Measurements from ENCODE around the gene EIF4B. TPM values are rescaled to one million over a fixed set of nuclear protein-coding genes. Genes with fewer than 3 reads are reported as not detected.
A peak's percentile ranks its signal among the peaks of the same experiment; 100 is the strongest.
"Not testable (repeated sequence)": the region's sequence is repeated elsewhere in the genome, so short reads cannot be mapped to it uniquely, and the experiment has no call there.

EIF4B gene
- total RNA-seq, 3 donors from 2014 or later (not counting 1 experiment from before 2014, with no cell fraction given), result 505 to 537 (median 518) TPM

DNA sequence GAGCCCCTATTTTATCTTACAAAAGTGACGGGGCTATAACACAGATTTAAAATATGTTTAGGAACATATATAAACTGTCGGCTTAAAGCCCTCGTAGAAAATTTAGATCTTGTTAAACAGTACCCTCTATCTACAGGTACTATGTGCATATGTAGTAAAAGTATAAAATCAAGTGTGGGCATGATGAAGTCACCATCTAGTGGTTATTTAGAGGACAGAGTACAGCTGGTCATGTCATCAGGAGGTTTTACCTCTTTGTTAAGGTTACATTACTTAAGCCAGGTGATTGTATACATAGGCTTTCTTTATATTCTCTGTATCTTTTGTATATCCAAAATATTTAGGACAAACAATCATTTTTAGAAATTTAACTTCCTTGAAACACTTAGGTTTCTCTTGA, 25.4 kb downstream of the EIF4B start:
- Histone ChIP-seq H3K4me1 (ENCODE audit: control insufficient read depth, insufficient read depth, low read length) (no peaks in the 10 kb centered on the region), H3K4me3 (ENCODE audit: low read length) (no peak overlapping the region), H3K36me3 (ENCODE audit: control insufficient read depth, insufficient read depth, low read length) (peaks cover 74% of the 10 kb centered on the region), H3K9me3 (ENCODE audit: control insufficient read depth, insufficient read depth, low read length) (no peaks in the 10 kb centered on the region), H3K27me3 (ENCODE audit: control insufficient read depth, insufficient read depth, low read length) (no peaks in the 10 kb centered on the region), H3K27ac (ENCODE audit: low read length) (no peak overlapping the region)
- no peak overlapping the region for H3K27ac Mint-ChIP-seq
- H3K36me3 Mint-ChIP-seq, result peaks cover 18% of the 10 kb centered on the region
- peaks cover 5 to 11% of the 10 kb centered on the region in 2 donors for H3K4me1 Mint-ChIP-seq
- TF ChIP-seq, protein P1, sequence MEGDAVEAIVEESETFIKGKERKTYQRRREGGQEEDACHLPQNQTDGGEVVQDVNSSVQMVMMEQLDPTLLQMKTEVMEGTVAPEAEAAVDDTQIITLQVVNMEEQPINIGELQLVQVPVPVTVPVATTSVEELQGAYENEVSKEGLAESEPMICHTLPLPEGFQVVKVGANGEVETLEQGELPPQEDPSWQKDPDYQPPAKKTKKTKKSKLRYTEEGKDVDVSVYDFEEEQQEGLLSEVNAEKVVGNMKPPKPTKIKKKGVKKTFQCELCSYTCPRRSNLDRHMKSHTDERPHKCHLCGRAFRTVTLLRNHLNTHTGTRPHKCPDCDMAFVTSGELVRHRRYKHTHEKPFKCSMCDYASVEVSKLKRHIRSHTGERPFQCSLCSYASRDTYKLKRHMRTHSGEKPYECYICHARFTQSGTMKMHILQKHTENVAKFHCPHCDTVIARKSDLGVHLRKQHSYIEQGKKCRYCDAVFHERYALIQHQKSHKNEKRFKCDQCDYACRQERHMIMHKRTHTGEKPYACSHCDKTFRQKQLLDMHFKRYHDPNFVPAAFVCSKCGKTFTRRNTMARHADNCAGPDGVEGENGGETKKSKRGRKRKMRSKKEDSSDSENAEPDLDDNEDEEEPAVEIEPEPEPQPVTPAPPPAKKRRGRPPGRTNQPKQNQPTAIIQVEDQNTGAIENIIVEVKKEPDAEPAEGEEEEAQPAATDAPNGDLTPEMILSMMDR (IDR thresholded peaks at IDR 0.05), result no peak
- no CpG with 5 or more reads among the region's 3 CpGs for WGBS (ENCODE audit: insufficient coverage)
- no peak for DNase-seq
- intact Hi-C loops (cut with micrococcal nuclease), result no loop called here
- no peaks in the 10 kb centered on the region for H3K9me3 Mint-ChIP-seq
- no peak for ATAC-seq
- H3K27me3 Mint-ChIP-seq (ENCODE audit: low read depth in 2 of 2), result no peaks in the 10 kb centered on the region
- no peak overlapping the region for H3K4me3 Mint-ChIP-seq

- H3K4me3 ChIP-seq (ENCODE audit: low read length); H3K4me1 ChIP-seq (ENCODE audit: control insufficient read depth, insufficient read depth, low read length); H3K9me3 ChIP-seq (ENCODE audit: control insufficient read depth, insufficient read depth, low read length); DNase-seq; intact Hi-C loops (cut with micrococcal nuclease); H3K27me3 ChIP-seq (ENCODE audit: control insufficient read depth, insufficient read depth, low read length); H3K4me3 Mint-ChIP-seq; H3K27ac ChIP-seq (ENCODE audit: low read length); H3K9me3 Mint-ChIP-seq; H3K27me3 Mint-ChIP-seq (ENCODE audit: low read depth in 2 of 2); ATAC-seq: not testable (repeated sequence)
- H3K27ac Mint-ChIP-seq, result peak overlapping the region in 1 of 2 donors; percentile 14
- peaks cover 76% of the 10 kb centered on the region for H3K36me3 ChIP-seq (ENCODE audit: control insufficient read depth, insufficient read depth, low read length)
- 90% methylated on average over 10 of the region's 10 CpGs for WGBS (ENCODE audit: insufficient coverage)
- H3K4me1 Mint-ChIP-seq, result peaks cover 4 to 19% of the 10 kb centered on the region in 2 donors
- H3K36me3 Mint-ChIP-seq, result peaks cover 12% of the 10 kb centered on the region
These were observed 27.6 kb downstream of the EIF4B start for GRCh38 chr12:53033832-53034231.

DNA sequence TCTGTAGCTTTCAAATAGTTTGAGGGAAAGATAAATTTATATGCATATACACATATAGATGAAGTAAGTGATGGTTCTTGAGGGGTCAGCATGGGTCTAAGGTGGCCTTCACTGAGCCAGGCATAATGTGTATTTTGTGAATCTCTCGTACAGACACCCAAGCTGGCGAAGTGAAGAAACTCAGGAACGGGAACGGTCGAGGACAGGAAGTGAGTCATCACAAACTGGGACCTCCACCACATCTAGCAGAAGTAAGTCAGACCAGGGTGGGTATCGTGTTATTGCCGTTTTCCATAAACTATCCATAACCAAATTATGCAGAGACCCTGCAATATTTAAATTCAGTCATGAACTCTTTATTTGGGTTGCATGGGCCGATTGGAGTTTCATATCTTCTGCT, 28.2 kb downstream of the EIF4B start:
- Mint-ChIP-seq H3K4me3 (no peak overlapping the region), H3K4me1 (peaks cover 9 to 22% of the 10 kb centered on the region in 2 donors), H3K36me3 (peaks cover 18% of the 10 kb centered on the region), H3K27me3 (ENCODE audit: low read depth in 2 of 2) (no peaks in the 10 kb centered on the region), H3K9me3 (no peaks in the 10 kb centered on the region), H3K27ac (peak overlapping the region in 1 of 2 donors; percentile 14)
- Histone ChIP-seq H3K4me1 (ENCODE audit: control insufficient read depth, insufficient read depth, low read length) (peaks cover 10% of the 10 kb centered on the region), H3K36me3 (ENCODE audit: control insufficient read depth, insufficient read depth, low read length) (peaks cover 79% of the 10 kb centered on the region), H3K4me3 (ENCODE audit: low read length) (no peak overlapping the region), H3K9me3 (ENCODE audit: control insufficient read depth, insufficient read depth, low read length) (no peaks in the 10 kb centered on the region), H3K27ac (ENCODE audit: low read length) (no peak overlapping the region), H3K27me3 (ENCODE audit: control insufficient read depth, insufficient read depth, low read length) (no peaks in the 10 kb centered on the region)
- no peak for ATAC-seq
- intact Hi-C loops (cut with micrococcal nuclease), result no loop called here
- TF ChIP-seq, protein P1 (IDR thresholded peaks at IDR 0.05), result no peak
- DNase-seq, result no peak
- WGBS (ENCODE audit: insufficient coverage), result 71% methylated on average over 8 of the region's 8 CpGs

- no peaks in the 10 kb centered on the region for H3K9me3 Mint-ChIP-seq
- H3K27me3 ChIP-seq (ENCODE audit: control insufficient read depth, insufficient read depth, low read length), result no peaks in the 10 kb centered on the region
- H3K9me3 ChIP-seq (ENCODE audit: control insufficient read depth, insufficient read depth, low read length), result no peaks in the 10 kb centered on the region
- H3K27ac Mint-ChIP-seq, result no peak overlapping the region
- peaks cover 70% of the 10 kb centered on the region for H3K36me3 ChIP-seq (ENCODE audit: control insufficient read depth, insufficient read depth, low read length)
- TF ChIP-seq, protein P1 (IDR thresholded peaks at IDR 0.05), result no peak
- no peak overlapping the region for H3K27ac ChIP-seq (ENCODE audit: low read length)
- H3K27me3 Mint-ChIP-seq (ENCODE audit: low read depth in 2 of 2), result no peaks in the 10 kb centered on the region
- H3K4me3 ChIP-seq (ENCODE audit: low read length), result no peak overlapping the region
- ATAC-seq, result no peak
- WGBS (ENCODE audit: insufficient coverage), result 100% methylated on average over 1 of the region's 3 CpGs
- H3K4me1 Mint-ChIP-seq, result peaks cover 9 to 22% of the 10 kb centered on the region in 2 donors
- H3K36me3 Mint-ChIP-seq, result peaks cover 20% of the 10 kb centered on the region
- peaks cover 10% of the 10 kb centered on the region for H3K4me1 ChIP-seq (ENCODE audit: control insufficient read depth, insufficient read depth, low read length)
- intact Hi-C loops (cut with micrococcal nuclease), result no loop called here
- no peak for DNase-seq
- H3K4me3 Mint-ChIP-seq, result no peak overlapping the region
These were observed 30.5 kb downstream of the EIF4B start for GRCh38 chr12:53036802-53037201.

All from natural killer cell (primary cell).